ENCODE measurements around the gene PPP3R1.

- TF ChIP-seq CTCF (IDR thresholded peaks at IDR 0.05; ENCODE audit: extremely low read depth in 1 of 2, insufficient read depth in 1 of 2, low read depth in 1 of 2, low read length in 2 of 2) (no peak), POLR2A (IDR thresholded peaks at IDR 0.05; ENCODE audit: low read depth, low read length) (no peak)
These were observed 65.0 kb downstream of the PPP3R1 start for GRCh38 chr2:68187329-68187728.

All from endothelial cell of umbilical vein (primary cell).